ENCODE results near the gene SNED1. TPM values are rescaled to one million over a fixed set of nuclear protein-coding genes. Genes with fewer than 3 reads are reported as not detected.
A peak's percentile ranks its signal among the peaks of the same experiment; 100 is the strongest.

The SNED1 gene
- 1 to 10 TPM in 1 of 2 donors, under 1 TPM in 1; 0.34 to 7.1 TPM for total RNA-seq

GRCh38 chr2:240997856-240998705 is at the start of gene SNED1:
SNED1 (plus strand) TSS chr2:240998618; CDS start chr2:240998838, 220 bp downstream.
- H3K9me3 Mint-ChIP-seq = peaks cover under 1 to 1% of the 10 kb centered on the region in 2 donors
- ATAC-seq (peak; percentile 74 to 89), DNase-seq (ENCODE audit: low spot score in 2 of 2) (peak; percentile 55 to 68)
- H3K27ac Mint-ChIP-seq = no peak within 1 kb of the TSS
- peaks cover under 1 to 1% of the 10 kb centered on the region in 2 donors for H3K36me3 Mint-ChIP-seq

- ATAC-seq (no peak), DNase-seq (ENCODE audit: low spot score in 2 of 2) (peak in 1 of 2 donors; percentile 38)
- Mint-ChIP-seq H3K27ac (no peak overlapping the region), H3K9me3 (no peaks in the 10 kb centered on the region), H3K36me3 (no peaks in the 10 kb centered on the region)
Measured at GRCh38 chr2:240948905-240949790, 49.3 kb upstream of the SNED1 start.

GRCh38 chr2:240949791-240950705 is 48.4 kb upstream of the SNED1 start:
- no peak overlapping the region for H3K27ac Mint-ChIP-seq
- H3K9me3 Mint-ChIP-seq = no peaks in the 10 kb centered on the region
- ATAC-seq (no peak), DNase-seq (ENCODE audit: low spot score in 2 of 2) (peak in 1 of 2 donors; percentile 39)
- no peaks in the 10 kb centered on the region for H3K36me3 Mint-ChIP-seq

- H3K9me3 Mint-ChIP-seq = no peaks in the 10 kb centered on the region
- ATAC-seq = no peak
- H3K27ac Mint-ChIP-seq = no peak overlapping the region
- H3K36me3 Mint-ChIP-seq = no peaks in the 10 kb centered on the region
- no peak for DNase-seq (ENCODE audit: low spot score in 2 of 2)
Measured at GRCh38 chr2:240951045-240951594, 47.3 kb upstream of the SNED1 start.

GRCh38 chr2:240952496-240953246 is 45.7 kb upstream of the SNED1 start:
- DNase-seq (ENCODE audit: low spot score in 2 of 2) (no peak), ATAC-seq (no peak)
- Mint-ChIP-seq H3K36me3 (no peaks in the 10 kb centered on the region), H3K9me3 (no peaks in the 10 kb centered on the region), H3K27ac (no peak overlapping the region)

- DNase-seq (ENCODE audit: low spot score in 2 of 2) = peak in 1 of 2 donors; percentile 30
- Mint-ChIP-seq H3K27ac (no peak overlapping the region), H3K9me3 (no peaks in the 10 kb centered on the region), H3K36me3 (no peaks in the 10 kb centered on the region)
- no peak for ATAC-seq
Measured at GRCh38 chr2:240953426-240954410, 44.7 kb upstream of the SNED1 start.

- no peaks in the 10 kb centered on the region for H3K36me3 Mint-ChIP-seq
- H3K9me3 Mint-ChIP-seq = no peaks in the 10 kb centered on the region
- no peak for DNase-seq (ENCODE audit: low spot score in 2 of 2)
- ATAC-seq = no peak
- no peak overlapping the region for H3K27ac Mint-ChIP-seq
Measured at GRCh38 chr2:240954436-240955305, 43.7 kb upstream of the SNED1 start.

GRCh38 chr2:240955306-240956170 is 42.9 kb upstream of the SNED1 start:
- no peaks in the 10 kb centered on the region for H3K9me3 Mint-ChIP-seq
- H3K27ac Mint-ChIP-seq = no peak overlapping the region
- ATAC-seq (no peak), DNase-seq (ENCODE audit: low spot score in 2 of 2) (peak in 1 of 2 donors; percentile 52)
- no peaks in the 10 kb centered on the region for H3K36me3 Mint-ChIP-seq

GRCh38 chr2:240956171-240956934 is 42.1 kb upstream of the SNED1 start:
- no peak overlapping the region for H3K27ac Mint-ChIP-seq
- no peaks in the 10 kb centered on the region for H3K36me3 Mint-ChIP-seq
- no peak for ATAC-seq
- DNase-seq (ENCODE audit: low spot score in 2 of 2) = peak in 1 of 2 donors; percentile 35
- no peaks in the 10 kb centered on the region for H3K9me3 Mint-ChIP-seq

GRCh38 chr2:240956935-240957655 is 41.3 kb upstream of the SNED1 start:
- H3K27ac Mint-ChIP-seq = no peak overlapping the region

GRCh38 chr2:240957656-240958365 is 40.6 kb upstream of the SNED1 start:
- no peaks in the 10 kb centered on the region for H3K36me3 Mint-ChIP-seq
- no peaks in the 10 kb centered on the region for H3K9me3 Mint-ChIP-seq
- DNase-seq (ENCODE audit: low spot score in 2 of 2) = peak in 1 of 2 donors; percentile 30
- no peak for ATAC-seq
- no peak overlapping the region for H3K27ac Mint-ChIP-seq

More at GRCh38 chr2:240956935-240957655, 41.3 kb upstream of the SNED1 start:
- peak in 1 of 2 donors; percentile 37 for DNase-seq (ENCODE audit: low spot score in 2 of 2)
- no peaks in the 10 kb centered on the region for H3K9me3 Mint-ChIP-seq
- no peak for ATAC-seq
- no peaks in the 10 kb centered on the region for H3K36me3 Mint-ChIP-seq

All from activated naive CD4-positive, alpha-beta T cell treated with anti-CD3 and anti-CD28 coated beads, Interleukin-2, amount 50 U/mL, for 72 hours (primary cell).